Ascending aorta (tissue), 2 donors: ENCODE results near the gene FNDC10. TPM values are rescaled to one million over a fixed set of nuclear protein-coding genes. Genes with fewer than 3 reads are reported as not detected.

Source experiments
- DNase-seq, 2 donors: peaks; one replicate each; pipeline ENCODE4 v3.0.0-alpha.2; 2019; ENCODE audit warnings: low spot score in 2 of 2
- H3K27ac ChIP-seq, 2 donors: fragments of 200-600 bp; sonication (generic); one replicate each; pipeline ENCODE4 v1.5.1; 2016 to 2017; ENCODE audit warnings: mild to moderate bottlenecking in 1 of 2
- H3K27me3 ChIP-seq: fragments of 200-600 bp; sonication (generic); one replicate; pipeline ENCODE4 v1.5.1; 2017
- H3K36me3 ChIP-seq, 2 donors: fragments of 200-600 bp; sonication (generic); one replicate each; pipeline ENCODE4 v1.5.1; 2016
- H3K4me1 ChIP-seq, 2 donors: fragments of 200-600 bp; sonication (generic); one replicate each; pipeline ENCODE4 v1.5.1; 2016 to 2017; ENCODE audit warnings: mild to moderate bottlenecking in 1 of 2
- H3K4me3 ChIP-seq, 2 donors: fragments of 200-600 bp; sonication (generic); one replicate each; pipeline ENCODE4 v1.5.1; 2016 to 2017; ENCODE audit warnings: mild to moderate bottlenecking in 1 of 2
- H3K9me3 ChIP-seq, 2 donors: fragments of 200-600 bp; sonication (generic); one replicate each; pipeline ENCODE4 v1.5.1; 2016
- CTCF ChIP-seq, 3 experiments: fragments of 200-600 bp in 2 of 3; fragments of 450-650 bp in 1 of 3; sonication (generic) in 2 of 3; IDR thresholded peaks; one replicate each; pipeline ENCODE4 v1.5.1; 2016 to 2019; ENCODE audit warnings: antibody characterized with exemption in 3 of 3, mild to moderate bottlenecking in 1 of 3, moderate library complexity in 1 of 3
- intact Hi-C: fragments of 100-400 bp; cut with DNase I; formaldehyde crosslinking; loops from one replicate; pipeline ENCODE4 v1.15.1; 2023
- total RNA-seq: library from RNA; depleted of rRNA; stranded (reverse); fragments of >200 nt; gene quantifications from one replicate; pipeline ENCODE4 v1.1.0, GENCODE V29; 2016

FNDC10 gene
- total RNA-seq, 1 donor from 2014 or later: 1.8 TPM

GRCh38 chr1:1622010-1622787 lies 22.3 kb upstream of the FNDC10 start:
- no peak for DNase-seq
- Histone ChIP-seq H3K4me1 (peaks cover 0 to under 1% of the 10 kb centered on the region in 2 donors), H3K36me3 (peaks cover 5 to 22% of the 10 kb centered on the region in 2 donors), H3K27me3 (no peaks in the 10 kb centered on the region), H3K27ac (no peak overlapping the region), H3K9me3 (no peaks in the 10 kb centered on the region), H3K4me3 (no peak overlapping the region)
- intact Hi-C loops: no loop called here
- no peak for TF ChIP-seq CTCF (IDR thresholded peaks at IDR 0.05)

- Histone ChIP-seq H3K27ac (no peak overlapping the region), H3K36me3 (peaks cover 0 to 14% of the 10 kb centered on the region in 2 donors), H3K27me3 (no peaks in the 10 kb centered on the region), H3K9me3 (no peaks in the 10 kb centered on the region), H3K4me1 (peaks cover 4 to 8% of the 10 kb centered on the region in 2 donors), H3K4me3 (no peak overlapping the region)
- intact Hi-C loops: no loop called here
- DNase-seq: no peak
- TF ChIP-seq CTCF (IDR thresholded peaks at IDR 0.05): no peak
These were observed 21.5 kb upstream of the FNDC10 start for GRCh38 chr1:1621173-1622009.

GRCh38 chr1:1620433-1621139 lies 20.7 kb upstream of the FNDC10 start:
- Histone ChIP-seq H3K4me3 (no peak overlapping the region), H3K27me3 (no peaks in the 10 kb centered on the region), H3K4me1 (peaks cover 4 to 10% of the 10 kb centered on the region in 2 donors), H3K36me3 (peaks cover 0 to 14% of the 10 kb centered on the region in 2 donors), H3K9me3 (no peaks in the 10 kb centered on the region), H3K27ac (no peak overlapping the region)
- intact Hi-C loops: no loop called here
- TF ChIP-seq CTCF (IDR thresholded peaks at IDR 0.05): no peak
- no peak for DNase-seq

- DNase-seq: no peak
- intact Hi-C loops: loop anchor here (5.0 to 10.0 kb wide), 3 partner anchors 37 to 287 kb away; partner anchors contain the start of genes CDK11B and MRPL20
- no peak overlapping the region for H3K27ac ChIP-seq
- H3K27me3 ChIP-seq: no peaks in the 10 kb centered on the region
- H3K4me3 ChIP-seq: no peak overlapping the region
- H3K36me3 ChIP-seq: peaks cover 0 to 14% of the 10 kb centered on the region in 2 donors
- no peaks in the 10 kb centered on the region for H3K9me3 ChIP-seq
- TF ChIP-seq CTCF (IDR thresholded peaks at IDR 0.05): no peak
- peaks cover 4 to 10% of the 10 kb centered on the region in 2 donors for H3K4me1 ChIP-seq
These were observed 20.0 kb upstream of the FNDC10 start for GRCh38 chr1:1619917-1620361.

GRCh38 chr1:1618396-1619068 lies 18.6 kb upstream of the FNDC10 start:
- DNase-seq: no peak

More at GRCh38 chr1:1618396-1619068, 18.6 kb upstream of the FNDC10 start:
- Histone ChIP-seq H3K27me3 (no peaks in the 10 kb centered on the region), H3K4me3 (no peak overlapping the region), H3K4me1 (peaks cover 15 to 24% of the 10 kb centered on the region in 2 donors), H3K36me3 (peaks cover 0 to 6% of the 10 kb centered on the region in 2 donors), H3K27ac (no peak overlapping the region), H3K9me3 (no peaks in the 10 kb centered on the region)
- intact Hi-C loops: loop anchor here (5.0 to 10.0 kb wide), 3 partner anchors 39 to 289 kb away; partner anchors contain the start of genes CDK11B and MRPL20
- TF ChIP-seq CTCF (IDR thresholded peaks at IDR 0.05): no peak
